HG03103 (cell line): ENCODE measurements around the gene PDS5B.
"Not testable (repeated sequence)": the region's sequence is repeated elsewhere in the genome, so short reads cannot be mapped to it uniquely, and the experiment has no call there.

ENCODE experiments used
- ATAC-seq: cut with Tn5 transposase; IDR thresholded peaks from one replicate; pipeline ENCODE4 v1.9.1; 2021; ENCODE audit warnings: low read depth; ENCODE audit not compliant: unreplicated experiment

PDS5B gene, protein sequence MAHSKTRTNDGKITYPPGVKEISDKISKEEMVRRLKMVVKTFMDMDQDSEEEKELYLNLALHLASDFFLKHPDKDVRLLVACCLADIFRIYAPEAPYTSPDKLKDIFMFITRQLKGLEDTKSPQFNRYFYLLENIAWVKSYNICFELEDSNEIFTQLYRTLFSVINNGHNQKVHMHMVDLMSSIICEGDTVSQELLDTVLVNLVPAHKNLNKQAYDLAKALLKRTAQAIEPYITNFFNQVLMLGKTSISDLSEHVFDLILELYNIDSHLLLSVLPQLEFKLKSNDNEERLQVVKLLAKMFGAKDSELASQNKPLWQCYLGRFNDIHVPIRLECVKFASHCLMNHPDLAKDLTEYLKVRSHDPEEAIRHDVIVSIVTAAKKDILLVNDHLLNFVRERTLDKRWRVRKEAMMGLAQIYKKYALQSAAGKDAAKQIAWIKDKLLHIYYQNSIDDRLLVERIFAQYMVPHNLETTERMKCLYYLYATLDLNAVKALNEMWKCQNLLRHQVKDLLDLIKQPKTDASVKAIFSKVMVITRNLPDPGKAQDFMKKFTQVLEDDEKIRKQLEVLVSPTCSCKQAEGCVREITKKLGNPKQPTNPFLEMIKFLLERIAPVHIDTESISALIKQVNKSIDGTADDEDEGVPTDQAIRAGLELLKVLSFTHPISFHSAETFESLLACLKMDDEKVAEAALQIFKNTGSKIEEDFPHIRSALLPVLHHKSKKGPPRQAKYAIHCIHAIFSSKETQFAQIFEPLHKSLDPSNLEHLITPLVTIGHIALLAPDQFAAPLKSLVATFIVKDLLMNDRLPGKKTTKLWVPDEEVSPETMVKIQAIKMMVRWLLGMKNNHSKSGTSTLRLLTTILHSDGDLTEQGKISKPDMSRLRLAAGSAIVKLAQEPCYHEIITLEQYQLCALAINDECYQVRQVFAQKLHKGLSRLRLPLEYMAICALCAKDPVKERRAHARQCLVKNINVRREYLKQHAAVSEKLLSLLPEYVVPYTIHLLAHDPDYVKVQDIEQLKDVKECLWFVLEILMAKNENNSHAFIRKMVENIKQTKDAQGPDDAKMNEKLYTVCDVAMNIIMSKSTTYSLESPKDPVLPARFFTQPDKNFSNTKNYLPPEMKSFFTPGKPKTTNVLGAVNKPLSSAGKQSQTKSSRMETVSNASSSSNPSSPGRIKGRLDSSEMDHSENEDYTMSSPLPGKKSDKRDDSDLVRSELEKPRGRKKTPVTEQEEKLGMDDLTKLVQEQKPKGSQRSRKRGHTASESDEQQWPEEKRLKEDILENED (N-terminal part only)

DNA sequence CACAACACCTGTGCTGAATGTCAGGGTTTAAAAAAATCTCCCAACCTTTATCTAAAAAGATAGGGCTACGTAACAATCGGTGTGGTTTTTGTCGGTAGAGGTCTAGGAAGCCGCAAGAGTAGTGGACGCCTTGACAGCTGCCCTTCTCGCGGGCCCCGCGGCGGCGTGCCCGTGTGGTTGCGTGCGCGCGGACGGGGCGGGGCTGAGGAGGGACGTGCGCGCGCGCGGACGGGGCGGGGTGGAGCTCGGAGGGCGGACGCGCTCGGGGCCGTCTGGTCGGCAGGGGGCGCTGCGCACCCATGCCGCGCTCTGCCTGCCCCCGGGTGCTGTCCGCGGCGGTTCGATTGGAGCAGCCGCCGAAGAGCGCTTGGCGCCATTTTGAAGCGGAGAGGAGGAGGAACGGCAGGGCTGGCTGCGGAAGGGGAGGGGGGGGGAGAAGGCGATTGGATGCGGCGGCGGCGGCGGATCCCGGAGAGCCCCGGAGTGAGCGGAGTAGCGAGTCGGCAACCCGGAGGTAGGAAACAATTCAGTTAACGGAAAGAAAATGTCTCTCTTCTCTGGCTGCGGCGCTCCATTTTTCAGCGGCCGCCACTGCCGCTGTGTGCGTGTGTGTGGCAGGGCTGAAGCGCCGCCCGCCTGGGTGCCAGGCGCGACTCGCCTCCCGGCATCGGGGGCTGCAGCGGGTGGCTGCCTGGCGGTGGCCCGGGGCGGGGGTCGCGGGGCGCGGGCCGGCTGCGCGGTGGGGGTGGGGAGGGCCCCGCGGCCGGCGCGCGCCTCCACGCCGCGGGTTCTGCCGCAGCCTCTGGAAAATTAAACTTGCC lies at the start of gene PDS5B:
Gene PDS5B, plus strand, starts transcription at position 373 of the 821 bp plus-strand sequence. CDS start 62,321 bp downstream, outside the sequence.
- ATAC-seq = peak; percentile 76

DNA sequence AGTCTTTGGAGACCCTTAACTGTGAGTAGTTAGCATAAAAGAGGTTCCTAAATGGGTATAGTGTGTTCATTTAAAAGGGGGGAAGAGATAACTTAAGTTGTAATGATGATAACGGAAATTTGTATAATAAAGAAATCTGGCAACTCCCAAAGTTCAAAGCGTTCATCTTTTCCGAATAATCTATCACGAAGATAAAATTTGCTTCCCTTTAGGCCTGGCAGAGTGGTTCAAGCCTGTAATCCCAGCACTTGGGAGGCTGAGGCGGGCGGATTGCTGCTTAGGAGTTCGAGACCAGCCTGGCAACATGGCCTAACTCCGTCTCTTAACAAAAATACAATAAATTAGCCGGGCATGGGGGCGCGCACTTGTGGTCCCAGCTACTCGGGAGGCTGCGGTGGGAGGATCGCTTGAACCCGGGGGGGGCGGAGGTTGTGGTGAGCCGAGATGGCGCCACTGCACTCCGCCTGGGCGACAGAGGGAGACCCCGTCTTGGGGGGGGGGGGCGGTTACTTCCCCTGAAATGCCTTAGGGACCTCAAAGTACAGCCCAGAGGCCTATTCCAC lies 48.6 kb upstream of the PDS5B start:
- no peak for ATAC-seq

DNA sequence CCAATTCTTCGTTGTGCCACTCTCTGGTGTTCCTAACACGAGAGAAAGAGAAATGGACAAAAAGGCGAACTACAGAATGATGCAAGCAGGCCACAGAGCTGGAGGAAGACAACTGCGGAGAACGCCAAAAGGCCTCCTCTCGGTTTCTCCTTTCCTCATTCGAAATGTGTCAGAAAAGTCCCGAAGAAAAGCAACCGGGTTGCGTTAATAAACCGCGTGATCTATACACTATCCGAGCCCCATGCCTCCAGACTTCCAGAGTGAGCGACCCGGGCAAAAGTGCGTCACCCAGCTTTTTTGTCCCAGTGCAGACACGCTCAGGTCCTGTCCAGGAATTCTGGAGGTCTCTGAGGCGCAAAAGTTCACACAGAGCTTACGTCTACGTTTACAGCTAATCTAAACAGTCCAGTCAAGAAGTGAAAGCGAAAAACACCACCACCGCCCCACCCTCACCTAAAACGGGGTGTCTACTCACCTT lies 48.1 kb upstream of the PDS5B start:
- peak; percentile 69 for ATAC-seq

DNA sequence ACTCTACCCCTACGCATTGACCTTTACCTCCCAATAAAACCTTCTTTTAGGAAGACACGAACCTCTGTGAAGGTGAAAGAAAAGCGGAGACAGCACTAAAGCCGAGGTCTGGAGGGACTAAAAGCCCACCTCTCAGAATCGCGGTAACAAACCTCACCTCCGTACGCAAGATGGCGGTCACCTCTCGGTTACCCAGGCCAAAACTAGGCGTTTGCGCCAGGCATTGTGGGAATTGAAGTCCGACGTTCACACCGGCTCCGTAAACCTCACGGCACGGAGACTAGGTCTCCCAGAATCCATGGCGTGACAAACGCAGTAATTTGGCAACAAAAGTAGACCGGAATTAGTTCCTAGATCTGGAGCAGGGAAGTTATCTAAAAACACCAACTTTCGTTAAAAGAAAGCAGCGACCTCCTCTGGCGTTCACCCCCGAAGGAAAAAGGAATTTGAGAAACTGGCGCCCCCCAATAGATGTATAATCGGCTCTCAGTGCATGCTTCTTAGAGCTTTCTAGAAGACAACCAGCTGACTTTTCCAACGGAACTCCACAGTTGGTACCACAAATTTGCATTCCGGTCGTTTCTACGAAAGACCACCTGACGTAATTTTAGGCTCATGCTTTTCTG lies 47.5 kb upstream of the PDS5B start, which contains the start of gene N4BP2L2:
Gene N4BP2L2, minus strand, starts transcription at position 175 of the 626 bp plus-strand sequence. CDS start 1,768 bp downstream, outside the sequence.
- peak; percentile 95 for ATAC-seq

DNA sequence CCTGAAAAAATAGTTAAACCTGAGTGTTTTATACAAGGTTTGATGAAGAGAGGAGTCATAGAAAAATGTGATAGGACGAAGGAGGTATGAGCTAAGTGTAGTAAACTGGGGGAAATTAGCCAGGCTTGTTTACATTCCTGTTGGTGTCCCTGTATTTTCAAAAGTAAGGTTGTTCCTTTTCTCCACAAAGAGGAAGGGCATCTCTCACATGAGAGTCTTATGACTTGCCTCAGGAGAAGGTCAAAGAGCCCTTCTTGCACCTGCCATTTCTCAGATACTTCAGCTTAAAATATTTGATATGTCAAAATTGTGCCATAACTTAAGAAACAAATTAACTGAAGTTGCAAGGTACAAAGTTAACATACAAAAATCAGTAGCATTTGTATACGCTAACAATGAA lies 44.0 kb upstream of the PDS5B start:
- ATAC-seq = no peak

DNA sequence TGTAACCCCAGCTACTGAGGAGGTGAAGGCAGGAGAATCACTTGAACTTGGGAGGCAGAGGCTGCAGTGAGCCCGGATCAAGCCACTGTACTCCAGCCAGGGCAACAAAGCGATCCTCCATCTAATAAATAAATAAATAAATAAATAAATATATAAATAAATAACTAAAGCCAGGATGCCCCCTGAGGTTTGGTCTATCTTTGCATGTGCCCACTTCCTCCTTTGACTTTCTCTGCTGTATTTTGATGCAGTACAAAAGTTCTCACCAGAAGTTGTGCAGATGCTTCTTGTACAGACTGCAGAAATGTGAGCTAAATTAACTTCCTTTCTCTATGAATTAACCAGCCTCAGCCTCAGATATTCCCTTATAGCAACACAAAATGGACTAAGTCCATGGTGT lies 41.2 kb upstream of the PDS5B start:
- no peak for ATAC-seq

DNA sequence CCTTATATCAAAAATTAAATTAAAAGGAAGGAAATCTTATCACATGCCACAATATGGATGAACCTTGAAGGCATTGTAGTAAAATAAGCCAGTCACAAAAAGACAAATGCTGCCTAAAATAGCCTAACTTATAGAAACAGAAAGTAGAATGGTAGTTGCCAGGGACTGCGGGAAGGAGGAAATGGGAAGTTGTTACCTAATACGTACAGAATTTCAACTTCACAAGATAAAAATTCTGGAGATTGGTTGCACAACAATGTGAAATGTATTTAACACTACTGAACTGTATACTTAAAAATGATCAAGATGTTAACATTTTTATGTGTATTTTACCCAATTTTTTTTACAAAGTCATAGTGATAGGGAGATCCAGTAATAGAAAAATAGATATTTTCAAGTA lies 37.4 kb upstream of the PDS5B start:
- no peak for ATAC-seq

DNA sequence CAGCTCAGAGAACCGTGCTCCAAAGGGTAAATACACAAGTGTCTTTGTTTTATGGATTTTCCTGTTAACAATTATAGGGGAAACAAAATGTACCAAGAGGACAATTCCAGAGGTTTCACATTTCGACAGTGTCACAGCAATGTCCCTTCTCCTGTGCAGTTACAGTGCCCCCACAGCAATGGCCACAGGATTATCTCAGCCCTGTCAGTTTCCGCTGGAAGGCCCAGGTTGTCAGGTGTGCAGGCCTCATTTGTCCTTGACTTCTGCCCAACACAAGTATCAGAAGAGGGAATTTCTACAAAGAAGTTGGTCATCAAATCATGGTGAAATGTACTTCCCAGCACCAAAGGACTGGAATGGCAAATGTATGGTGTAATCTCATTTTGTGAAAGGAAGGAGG lies 36.5 kb upstream of the PDS5B start:
- ATAC-seq = no peak

DNA sequence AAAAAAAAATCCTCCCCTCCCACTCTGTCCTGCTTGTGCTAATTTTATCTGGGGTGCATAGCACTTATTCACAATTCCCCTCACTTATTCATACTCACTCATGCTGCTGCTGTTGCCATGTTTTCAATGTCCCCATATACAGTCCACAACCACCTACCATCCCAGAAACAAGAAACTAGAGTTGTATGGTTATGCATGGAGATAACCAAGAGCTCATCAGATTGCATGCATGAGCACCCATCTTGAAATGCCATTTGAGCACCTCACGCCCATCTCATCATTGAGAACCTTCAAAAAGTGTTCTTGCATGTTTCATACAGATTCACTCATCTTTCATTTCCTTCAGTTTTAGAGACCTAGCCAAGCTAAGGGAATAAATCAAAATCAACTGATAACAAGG lies 32.5 kb upstream of the PDS5B start:
- ATAC-seq = no peak

DNA sequence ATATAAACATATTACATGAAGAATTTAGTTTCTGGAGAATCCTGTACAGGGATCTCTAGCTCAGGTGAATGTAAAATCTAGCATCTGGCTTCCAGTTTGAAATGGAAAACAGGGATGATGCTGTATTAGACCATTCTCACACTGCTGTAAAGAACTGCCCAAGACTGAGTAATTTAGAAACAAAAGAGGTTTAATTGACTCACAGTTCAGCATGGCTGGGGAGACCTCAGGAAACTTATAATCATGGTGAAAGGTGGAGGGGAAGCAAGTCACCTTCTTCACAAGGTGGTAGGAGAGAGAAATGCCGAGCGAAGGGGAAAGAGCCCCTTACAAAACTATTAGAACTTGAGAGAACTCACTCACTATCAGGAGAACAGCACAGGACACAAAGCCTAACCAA lies 30.6 kb upstream of the PDS5B start:
- no peak for ATAC-seq

DNA sequence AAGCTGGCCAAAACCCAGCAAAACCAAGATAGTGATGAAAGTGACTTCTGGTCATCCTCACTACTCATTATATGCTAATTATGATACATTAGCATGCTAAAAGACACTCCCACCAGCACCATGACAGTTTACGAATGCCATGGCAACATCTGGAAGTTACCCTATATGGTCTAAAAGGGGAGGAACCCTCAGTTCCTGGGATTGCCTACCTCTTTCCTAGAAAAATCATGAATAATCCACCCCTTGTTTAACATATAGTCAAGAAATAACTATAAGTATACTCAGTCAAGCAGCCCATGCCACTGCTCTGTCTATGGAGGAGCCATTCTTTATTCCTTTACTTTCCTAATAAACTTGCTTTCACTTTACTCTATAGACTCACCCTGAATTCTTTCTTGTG lies 25.4 kb upstream of the PDS5B start:
- not testable (repeated sequence) for ATAC-seq

DNA sequence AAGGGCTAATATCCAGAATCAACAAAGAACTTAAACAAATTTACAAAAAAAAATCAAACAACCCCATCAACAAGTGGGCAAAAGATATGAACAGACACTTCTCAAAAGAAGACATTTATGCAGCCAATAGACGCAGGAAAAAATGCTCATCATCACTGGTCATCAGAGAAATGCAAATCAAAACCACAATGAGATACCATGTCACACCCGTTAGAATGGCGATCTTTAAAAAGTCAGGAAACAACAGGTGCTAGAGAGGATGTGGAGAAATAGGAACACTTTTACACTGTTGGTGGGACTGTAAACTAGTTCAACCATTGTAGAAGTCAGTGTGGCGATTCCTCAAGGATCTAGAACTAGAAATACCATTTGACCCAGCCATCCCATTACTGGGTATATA lies 10.6 kb upstream of the PDS5B start:
- ATAC-seq = not testable (repeated sequence)

DNA sequence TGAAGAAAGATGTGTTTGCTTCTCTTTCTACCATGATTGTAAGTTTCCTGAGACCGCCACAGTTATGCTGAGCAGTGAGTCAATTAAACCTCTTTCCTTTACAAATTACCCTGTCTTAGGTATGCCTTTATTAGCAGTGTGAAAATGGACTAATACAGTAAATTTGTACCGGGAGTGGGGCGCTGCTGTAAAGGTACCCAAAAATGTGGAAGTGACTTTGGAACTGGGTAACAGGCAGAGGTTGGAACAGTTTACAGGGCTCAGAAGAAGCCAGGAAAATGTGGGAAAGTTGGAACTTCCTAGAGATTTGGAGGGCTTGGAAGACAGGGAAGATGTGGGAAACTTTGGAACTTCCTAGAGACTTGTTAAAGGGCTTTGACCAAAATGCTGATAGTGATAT lies 9.2 kb upstream of the PDS5B start:
- no peak for ATAC-seq

DNA sequence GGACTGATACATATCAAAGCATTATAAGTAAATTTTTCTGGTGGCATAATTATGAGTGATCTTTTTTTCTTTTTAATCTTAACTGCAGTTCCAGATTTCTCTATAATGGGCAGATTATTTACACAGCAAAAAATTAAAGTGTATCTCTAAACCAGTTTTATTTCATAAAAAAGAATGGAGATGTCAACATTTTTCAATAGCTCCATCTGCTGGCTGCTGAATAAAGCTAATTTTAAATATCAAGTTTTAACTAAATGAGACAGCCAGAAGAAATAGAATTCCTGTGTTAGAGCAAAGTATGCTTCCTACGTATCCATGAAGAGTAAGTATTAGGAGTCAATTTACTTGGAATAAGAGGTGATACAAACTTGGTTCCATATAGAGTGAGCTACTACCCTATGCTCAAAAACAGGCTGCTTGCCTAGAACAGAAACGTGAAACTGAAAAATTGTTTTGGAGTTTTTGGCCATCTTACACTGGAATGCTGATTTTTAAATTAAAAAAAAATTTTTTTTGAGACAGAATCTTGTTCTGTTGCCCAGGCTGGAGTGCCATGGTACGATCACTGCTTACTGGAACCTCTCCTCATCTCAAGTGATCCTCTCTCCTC lies 5.0 kb upstream of the PDS5B start:
- no peak for ATAC-seq

DNA sequence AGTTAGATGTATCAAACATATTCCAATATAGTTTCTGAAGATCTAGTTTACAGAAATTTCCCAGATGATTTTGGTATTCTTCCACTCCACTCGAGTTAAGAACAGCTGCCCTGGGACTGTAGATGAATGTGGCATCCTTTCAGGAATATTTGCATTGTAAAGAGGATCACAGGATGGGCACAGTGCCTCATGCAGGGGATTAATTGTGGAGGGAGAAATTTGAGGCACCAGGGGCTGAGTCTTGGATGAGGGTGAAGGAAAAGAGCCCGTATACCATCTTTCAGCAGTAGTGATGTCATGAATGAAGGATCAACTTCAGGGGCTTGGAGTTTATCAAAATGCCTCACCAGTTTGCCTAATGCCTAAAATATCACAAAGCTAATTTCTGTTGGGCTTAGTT lies 4.0 kb upstream of the PDS5B start:
- ATAC-seq = no peak

DNA sequence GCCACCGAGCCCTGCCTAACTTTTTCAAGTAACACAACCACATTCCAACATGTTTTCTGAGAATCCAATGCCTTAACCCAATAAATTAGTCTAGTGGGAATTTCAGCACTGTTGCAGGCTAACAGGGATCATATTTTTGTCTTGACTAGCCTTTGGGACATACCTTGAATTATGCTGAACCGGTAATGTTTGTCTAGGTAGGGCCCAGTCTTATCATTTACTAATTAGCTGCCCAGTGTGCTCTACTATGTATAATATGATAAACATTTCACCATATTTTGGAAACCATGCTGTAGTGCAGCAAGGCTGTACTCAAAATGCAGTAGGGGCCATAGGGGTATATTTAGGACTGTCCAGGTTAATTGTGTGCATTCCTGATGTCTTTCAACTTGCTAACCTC lies 3.3 kb upstream of the PDS5B start:
- no peak for ATAC-seq

DNA sequence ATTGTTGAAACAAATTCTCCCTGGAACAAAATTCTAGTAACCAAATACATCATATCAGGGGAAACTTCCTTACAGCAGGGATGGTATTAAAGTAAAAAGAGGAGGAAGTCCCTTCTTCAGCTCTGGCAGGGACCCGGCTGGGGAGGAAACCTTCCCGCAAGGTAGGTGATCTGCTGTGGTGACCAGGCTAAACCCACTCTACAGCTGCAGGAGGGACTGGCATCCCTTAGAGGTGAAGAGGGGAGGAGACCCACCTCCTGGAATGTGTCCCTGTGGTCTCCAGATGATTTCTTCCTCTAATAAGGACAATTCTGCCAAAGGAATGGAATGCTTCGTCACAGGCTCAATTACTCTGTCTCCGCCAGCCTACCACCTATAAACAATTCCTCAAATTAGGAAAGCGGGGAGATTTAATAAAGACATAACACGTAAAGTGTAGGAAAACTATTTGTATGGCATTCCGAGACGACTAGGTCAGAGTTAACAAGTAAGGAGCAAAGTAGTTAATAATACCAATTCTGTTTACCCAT lies 637 bp upstream of the PDS5B start:
- no peak for ATAC-seq
